HG03064 (cell line): ENCODE data around the gene CFLAR.
"Not testable (repeated sequence)": the region's sequence is repeated elsewhere in the genome, so short reads cannot be mapped to it uniquely, and the experiment has no call there.

Source experiments
- ATAC-seq: cut with Tn5 transposase; IDR thresholded peaks from one replicate; pipeline ENCODE4 v1.9.1; 2021; ENCODE audit warnings: low read depth; ENCODE audit not compliant: unreplicated experiment

The CFLAR gene

DNA sequence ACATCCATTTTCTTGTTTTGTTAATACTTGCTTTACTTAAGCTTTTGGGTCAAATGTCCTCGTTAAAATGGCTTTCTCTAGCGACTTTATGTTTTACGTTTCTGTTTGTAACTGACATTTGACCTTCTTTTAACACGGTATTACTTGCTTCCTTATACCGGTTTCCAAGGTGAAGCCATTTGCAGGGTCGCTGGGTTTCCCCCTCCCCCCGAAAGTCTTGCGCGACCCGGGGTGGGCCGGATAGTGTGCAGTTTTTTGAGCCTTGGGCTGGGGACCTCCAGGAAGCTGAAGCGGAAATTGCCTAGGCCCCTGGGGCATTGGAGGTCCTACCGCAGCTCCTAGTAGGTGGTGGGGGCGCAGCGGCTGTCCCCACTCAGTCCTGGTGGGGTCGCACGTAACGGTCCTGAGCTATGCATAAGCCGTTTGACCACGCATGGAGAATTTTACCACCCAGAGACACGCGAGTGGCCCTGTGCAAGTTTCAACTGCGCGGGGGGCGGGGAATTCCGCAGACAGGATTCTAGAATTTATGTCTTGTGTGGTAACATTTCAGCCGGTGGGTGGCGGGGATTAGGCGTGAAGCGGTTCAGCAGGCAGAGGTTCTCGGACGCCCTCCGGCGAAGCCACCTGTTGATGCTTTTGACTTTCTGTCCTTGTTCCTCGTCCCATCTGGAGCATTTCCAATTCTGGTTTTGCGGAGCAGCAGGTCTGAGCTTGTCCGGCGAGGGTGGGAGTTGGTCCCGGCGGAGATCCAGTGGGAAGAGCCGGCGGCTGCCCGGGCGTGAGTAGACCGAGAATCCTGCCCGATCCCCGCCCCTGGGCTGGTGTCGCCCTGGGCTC is 2.4 kb downstream of the CFLAR start:
- peak; percentile 42 for ATAC-seq

DNA sequence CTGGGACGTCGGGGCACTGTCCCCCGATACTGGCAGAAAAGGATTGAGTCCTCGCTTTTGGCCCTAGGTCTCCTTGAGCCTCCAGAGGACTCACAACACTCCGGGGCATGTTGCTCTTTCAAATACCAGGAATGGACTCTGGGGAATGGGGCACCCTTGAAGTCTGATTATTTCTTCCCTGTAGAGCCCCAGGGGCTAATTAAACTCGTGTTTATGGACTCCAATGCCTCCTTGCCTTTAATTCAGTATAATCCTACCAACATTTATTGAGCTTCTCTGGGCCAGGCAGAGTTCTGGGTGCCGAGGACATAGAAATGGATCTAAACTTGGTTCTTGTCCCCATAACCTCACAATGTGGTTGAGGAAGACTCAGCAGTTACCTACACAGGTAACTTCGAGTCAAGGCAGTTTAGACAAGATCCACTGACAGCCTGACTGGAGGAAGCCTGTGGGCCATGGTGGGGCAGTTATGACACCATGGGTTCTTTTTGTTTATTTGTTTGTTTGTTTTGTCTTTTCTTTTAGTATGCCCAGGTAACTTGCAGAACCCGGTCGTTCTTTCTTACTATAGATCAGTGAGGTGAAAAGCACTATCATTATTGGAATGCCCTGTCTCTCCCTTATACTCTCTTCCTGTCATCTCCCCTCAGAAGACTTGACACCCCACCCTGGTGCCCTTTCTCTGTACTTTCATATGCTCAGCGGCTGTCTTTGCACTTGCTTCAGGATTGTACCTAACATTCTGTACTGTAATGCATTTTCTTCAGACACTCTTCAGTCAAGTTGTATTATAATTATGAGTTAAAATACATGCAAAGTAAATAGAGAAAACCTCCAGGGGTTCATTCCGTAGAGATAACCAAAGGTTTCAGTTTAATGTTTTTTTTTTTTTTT is 3.2 kb downstream of the CFLAR start:
- no peak for ATAC-seq

DNA sequence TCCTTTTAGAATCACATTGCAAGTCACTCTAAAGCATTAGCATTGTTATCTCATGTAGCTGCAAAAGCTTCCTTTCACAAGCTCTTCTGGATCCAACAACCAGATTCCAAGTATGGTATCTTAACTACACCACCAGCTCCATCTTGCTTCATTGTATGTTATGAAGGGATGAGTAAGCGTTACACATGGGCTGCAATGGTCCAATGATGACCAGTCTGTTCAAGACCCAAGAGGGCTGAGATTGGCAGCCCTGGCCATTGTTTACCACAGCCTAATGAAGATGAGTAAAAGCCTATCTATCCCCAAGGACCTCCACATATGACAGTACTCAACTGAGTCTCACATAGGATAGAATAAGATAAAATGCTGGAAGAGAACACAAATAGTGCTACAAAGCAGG is 6.3 kb downstream of the CFLAR start:
- no peak for ATAC-seq

DNA sequence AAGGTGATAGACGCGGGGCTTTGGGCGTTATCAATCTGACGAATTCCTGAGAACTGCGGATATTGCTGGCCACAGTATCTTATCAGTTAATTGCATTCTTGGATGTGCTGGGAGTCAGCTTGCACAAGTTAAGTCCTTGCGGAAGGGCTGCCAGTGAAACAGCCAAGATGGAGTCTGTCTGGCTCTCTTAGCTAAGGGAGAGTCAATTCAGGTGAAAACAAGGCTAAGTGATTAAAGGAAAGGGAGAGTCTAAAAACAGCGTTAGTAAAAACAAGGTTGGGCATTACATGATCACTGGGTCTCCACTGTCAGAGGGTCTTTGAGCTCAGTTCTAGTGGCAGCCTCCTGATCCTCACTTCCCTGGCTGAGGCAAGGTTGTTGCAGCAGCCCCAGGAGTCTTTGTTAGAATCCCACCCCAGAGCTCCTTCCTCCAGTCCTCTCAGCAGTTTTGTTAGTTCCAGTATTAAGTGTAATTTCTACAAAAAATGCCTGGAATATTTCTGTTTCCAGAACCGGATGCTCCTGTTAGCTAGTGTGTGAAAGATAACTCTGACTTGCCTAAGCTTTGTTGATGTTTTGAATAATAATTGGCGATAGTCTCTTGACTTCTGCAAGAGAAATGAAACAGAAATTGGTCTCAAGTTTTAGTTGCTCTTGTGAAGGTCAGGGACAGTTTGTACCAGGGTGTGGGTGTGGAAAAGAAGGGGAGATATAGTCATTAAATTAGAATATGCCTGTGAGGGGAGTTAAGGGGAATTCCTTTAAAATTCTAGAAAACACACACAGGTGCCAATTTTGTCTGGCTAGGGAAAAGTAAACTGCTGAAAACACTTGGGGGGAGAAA is 10.6 kb downstream of the CFLAR start:
- ATAC-seq: peak; percentile 17

DNA sequence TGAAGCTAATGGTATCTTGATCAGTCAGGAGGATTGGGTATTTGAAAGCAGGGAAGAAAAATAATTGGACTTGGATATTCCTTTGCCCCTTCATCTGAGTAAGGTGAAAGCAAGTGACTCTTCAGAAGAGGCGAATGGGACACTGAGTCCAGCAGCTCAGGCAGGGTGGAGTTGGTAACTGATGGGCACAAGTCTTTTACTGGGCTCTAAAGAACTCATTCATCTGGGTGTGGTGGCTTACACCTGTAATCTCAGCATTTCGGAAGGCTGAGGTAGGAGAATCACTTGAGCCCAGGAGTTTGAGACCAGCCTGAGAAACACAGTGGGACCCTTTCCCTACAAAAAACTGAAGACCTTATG is 11.2 kb downstream of the CFLAR start:
- ATAC-seq: no peak

DNA sequence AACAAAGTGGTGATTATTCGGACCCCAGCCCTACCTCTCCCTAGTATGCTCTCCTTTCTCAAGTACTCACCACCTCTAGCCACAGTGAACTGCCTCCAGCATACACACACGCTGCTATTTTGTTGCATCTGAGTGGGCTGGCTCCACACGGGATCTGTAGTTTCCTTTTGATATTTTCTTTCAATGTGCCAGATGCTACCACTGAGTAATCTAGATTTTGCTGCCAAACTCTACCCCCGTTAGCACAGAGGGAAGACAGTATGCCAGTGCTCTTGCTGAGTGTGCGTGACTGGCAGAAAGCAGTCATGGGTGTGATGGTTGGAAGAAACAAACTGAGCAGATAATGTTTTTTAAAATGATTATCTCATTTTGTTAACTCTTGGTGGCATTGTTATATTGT is 11.6 kb downstream of the CFLAR start:
- no peak for ATAC-seq

DNA sequence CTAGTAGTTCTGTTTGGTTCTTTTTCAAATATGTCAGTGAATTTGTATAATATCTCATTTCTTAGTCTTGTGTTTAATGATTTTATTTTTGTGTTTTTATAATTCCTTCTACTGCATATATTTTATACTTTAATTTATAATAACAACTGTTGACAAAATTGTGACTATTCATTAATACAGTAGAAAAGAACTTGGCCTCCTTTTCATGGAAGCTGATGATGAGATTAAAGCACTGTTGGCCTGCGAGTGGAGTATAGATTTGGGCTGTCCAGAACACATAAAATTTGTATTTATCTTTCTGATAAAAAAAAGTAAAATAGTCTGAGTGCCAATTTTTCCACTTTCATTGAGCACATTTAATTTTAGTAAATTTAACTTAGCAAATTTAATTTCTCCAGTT is 12.1 kb downstream of the CFLAR start:
- no peak for ATAC-seq

DNA sequence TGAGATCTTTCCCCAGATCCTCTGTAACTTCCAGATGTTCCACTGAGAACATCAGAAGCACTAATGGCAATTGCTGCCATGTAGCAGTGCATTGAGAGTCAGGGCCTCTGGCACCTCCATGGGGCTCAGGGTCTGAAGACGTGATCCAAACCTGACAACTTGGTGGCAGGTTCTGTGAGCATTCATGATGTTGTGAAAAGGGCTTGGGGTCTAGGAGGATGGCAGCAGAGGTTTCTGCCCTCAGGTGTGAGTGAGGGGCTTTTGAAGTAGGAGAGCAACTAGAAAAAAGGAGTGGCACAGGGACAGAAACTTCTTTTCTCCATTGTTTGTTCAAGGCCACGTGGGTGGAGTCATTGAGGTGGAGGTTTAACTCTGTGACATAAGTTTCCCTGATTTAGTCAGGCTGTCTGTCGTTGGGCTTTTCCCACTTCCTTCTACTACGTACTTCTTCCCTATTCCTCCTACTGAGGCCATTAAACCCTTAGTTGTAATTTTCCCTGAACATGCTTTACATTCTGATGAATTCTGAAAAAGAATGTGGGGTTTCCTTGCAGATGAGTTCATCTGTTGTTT is 13.1 kb downstream of the CFLAR start:
- ATAC-seq: no peak

DNA sequence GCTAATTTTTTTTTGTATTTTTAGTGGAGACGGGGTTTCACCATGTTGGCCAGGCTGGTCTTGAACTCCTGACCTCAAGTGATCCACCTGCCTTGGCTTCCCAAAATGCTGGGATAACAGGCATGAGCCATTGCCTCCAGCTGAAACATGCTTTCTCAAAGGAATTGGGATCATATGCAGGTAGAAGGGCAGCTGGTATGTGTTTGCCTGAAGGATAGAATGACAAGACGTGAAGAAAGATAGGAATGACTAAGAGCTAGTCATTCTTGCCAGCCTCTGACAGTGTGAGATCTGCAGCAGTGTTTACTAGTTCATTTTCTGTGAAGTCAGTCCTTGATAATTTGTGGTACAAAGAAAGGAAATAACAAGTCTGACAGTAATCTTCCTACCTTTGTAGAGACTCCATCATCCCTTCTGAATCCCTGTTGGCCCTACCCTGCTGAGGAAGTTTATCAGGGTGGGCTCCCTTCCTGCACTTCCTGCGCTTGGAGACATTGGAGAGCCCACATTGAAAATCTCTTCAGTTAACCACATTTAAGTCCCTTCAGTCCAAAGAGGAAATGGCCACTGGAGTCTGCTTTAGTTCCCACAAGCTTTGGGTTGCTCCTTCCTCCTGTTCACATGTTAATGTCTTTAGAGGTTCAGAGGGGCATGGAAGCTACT is 14.7 kb downstream of the CFLAR start:
- no peak for ATAC-seq

DNA sequence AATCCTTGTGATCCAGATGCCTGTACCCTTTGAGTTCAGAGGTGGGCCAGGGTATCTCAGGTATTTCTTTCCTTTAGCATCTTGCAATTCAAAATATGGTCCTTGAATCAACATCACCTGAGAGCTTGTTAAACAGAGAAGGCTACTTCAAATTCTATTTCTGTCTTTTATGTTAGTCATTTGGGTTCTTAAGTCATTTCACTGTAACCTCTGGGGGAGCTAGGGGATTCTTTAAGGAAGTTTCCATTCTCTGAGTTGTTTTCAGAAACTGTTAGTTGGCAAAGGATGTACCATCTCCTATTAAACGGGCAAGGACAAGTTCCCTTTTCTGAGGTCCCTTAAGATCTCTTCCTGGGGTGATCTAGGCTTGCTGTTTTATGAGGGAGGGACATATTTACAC is 16.6 kb downstream of the CFLAR start:
- ATAC-seq: no peak

DNA sequence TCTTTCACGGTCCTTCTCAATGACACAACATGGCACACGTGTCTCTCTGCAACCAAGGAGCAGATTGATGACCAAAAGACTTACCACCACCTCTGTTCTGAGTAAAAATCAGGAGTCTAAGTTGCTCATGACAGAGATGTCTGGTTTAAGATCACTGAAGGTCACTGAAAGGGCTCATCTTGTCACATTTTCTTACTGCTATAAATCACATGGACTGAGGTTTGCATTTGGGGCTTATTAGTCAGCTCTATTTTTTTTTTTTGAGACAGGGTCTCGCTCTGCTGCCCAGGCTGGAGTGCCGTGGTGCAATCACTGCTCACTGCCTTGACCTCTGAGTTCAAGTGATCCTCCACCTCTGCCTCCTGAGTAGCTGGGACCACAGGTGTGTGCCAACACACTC is 19.4 kb downstream of the CFLAR start:
- ATAC-seq: no peak

DNA sequence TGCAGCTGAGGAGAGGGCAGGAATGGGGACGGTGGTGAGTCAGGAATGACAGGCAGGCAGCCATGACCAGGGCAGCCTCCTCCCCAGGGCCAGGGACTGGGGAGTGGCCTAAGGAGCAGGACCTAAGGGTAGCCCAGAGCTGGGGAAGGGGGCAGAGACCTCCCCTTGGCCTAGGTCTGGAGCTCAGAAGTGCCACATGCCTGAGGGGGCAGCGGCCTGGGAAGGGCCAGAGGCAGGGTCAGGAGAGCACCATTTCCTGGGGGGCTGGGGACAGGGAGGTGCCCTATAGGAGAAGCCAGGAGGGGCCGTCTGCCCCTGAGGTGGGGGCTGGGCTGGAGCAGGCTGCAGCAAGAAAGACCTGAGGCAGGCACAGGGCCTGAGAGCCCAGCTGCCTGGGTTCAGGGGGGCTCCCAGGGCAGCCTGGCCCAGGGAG is 20.9 kb downstream of the CFLAR start:
- ATAC-seq: no peak

DNA sequence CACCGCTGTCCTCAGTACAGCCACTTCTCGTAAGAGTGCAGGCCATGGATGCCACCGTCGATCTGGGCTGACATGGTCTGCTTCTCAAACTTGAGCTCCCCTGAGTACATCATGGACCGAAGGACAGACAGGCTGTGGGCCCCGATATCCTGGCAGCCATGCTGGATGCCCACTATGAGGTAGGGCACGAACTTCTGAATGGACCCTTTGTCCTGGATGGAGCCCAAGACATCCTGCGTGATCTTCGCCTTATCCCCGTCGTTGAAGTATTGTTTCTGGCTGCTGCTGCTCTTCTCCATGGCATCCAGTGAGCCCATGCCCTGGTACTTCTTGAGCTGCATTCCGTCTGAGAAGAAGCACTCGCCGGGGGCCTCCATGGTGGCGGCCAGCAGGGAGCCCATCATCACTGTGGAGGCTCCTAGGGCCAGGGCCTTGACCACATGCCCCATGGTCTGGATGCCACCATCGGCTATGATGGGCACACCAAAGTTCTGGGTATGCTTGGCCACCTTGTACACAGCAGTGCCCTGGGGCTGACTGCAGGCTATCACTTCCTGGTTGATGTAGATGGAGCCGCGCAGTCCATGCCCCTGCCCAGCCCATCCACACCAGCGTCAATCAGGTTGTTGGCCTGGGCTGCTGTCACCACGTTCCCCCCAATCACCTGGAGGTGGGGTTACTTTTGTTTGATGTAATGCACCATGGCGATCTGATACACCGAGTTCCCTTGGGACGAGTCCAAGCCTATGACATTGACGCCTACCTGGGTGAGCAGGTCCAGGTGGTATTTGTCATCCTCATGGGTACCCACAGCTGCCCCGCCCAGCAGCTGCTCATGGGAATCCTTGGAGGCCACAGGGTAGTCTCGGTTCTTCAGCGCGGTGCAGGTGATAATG is 21.8 kb downstream of the CFLAR start:
- no peak for ATAC-seq

DNA sequence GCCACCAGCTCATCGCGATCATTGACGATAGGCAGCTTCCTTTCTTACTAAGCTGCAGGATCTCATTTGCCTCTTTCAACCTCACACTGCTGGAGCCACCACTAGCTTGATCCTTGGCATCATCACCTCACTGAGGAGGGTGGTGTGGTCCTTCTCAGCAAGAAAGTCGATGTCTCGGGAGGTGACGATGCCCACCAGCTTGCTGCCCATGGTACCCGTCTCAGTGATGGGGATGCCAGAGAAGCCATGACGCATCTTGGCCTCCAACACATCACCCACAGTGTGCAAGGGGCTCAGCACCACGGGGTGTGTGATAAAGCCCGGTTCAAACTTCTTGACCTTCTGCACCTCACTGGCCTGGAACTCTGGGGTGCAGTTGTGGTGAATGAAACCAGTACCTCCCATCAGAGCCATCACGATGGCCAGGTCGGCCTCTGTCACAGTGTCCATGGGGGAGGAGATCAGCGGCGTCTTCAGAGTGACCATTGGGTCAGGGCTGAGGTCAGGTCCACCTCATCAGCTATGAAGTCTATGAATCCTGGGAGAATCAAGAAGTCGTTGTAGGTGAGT is 22.5 kb downstream of the CFLAR start:
- ATAC-seq: no peak

DNA sequence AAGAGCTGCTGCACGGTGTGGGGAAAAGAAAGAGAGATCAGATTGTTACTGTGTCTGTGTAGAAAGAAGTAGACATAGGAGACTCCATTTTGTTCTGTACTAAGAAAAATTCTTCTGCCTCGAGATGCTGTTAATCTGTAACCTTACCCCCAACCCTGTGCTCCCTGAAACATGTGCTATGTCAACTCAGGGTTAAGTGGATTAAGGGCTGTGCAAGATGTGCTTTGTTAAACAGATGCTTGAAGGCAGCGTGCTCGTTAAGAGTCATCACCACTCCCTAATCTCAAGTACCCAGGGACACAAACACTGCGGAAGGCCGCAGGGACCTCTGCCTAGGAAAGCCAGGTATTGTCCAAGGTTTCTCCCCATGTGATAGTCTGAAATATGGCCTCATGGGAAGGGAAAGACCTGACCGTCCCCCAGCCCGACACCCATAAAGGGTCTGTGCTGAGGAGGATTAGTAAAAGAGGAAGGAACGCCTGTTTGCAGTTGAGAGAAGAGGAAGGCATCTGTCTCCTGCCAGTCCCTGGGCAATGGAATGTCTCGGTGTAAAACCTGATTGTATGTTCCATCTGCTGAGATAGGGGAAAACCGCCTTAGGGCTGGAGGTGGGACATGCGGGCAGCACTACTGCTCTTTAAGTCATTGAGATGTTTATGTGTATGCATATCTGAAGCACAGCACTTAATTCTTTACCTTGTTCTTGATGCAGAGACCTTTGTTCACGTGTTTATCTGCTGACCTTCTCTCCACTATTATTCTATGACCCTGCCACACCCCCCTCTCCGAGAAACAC is 23.2 kb downstream of the CFLAR start:
- ATAC-seq: not testable (repeated sequence)

DNA sequence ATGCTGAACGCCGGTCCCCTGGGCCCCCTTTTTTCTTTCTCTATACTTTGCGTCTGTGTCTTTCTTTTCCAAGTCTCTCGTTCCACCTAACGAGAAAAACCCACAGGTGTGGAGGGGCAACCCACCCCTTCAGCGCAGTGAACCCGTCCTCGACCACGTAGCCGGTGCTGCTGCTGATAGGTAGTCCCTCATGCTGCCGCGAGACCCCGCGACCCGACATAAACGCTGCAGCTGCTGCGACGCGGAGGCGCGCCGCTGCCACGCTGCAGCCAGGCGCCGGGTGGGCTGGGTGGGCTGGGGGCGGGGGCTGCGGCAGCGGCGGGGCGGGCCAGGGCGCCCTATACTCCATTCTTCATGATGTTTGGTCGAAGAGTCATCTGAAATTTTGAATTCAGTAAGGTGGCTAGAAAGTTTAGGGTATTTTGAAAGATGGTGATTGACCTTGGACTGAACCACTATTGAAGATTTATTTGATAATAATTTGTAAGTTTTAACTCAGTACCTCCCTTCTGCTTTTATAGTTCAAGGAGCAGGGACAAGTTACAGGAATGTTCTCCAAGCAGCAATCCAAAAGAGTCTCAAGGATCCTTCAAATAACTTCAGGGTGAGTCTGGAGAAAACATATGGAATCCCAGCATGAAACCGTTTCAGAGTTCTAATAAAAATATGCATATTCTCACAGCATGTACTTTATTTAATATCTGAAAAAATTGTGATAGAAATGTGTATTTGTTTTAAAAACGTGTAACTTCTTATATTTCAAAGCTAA is 24.1 kb downstream of the CFLAR start:
- ATAC-seq: no peak
